ENCODE results near the gene MSL3. TPM values are rescaled to one million over a fixed set of nuclear protein-coding genes. Genes with fewer than 3 reads are reported as not detected.

The MSL3 gene
- polyA plus RNA-seq, 1 donor (not counting 4 experiments of a cell fraction or from before 2014, with no cell fraction given), result 30.7 TPM

DNA sequence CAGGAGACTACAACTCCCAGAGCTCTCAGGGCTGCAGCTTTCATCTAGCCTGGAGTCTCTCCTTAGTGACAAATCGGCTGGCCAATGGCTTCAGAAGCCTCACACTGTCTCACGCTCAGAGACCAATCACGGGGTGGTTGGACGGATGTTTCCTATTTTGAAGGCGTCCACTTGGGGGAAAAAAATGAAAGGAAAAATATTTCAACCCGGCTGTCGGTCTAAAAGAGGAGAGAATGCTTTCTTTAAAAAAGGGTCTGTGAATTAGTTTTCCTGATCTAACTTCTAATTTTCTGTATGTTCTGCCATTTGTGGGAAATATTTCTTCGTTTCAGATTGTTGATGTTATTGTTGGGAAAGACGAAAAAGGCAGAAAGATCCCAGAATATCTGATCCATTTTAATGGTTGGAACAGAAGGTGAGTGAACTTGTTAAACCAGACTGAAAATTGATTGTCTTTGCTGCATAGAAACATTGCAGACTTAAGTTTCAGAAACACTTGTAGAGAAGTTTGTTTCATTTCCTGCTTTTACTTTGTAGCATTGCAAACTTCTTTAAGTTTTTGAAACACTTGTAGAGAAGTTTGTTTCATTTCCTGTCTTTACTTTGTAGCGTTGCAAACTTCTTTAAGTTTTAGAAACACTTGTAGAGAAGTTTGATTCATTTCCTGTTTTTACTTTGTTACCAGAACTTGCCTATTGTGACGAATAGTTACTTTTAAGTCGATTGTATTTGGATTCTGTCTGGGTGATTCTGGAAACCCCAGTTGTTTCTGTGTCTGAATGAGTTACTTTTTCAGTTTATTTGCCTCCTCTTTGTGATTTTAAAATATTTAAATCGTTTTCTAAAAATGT lies 1.6 kb downstream of the MSL3 start:
- DNase-seq (ENCODE audit: low read depth, low spot score) (peak; percentile 25), FAIRE-seq (peak; percentile 76)
- H3K36me3 ChIP-seq (ENCODE audit: control insufficient read depth in 2 of 2, extremely low read depth in 1 of 2, insufficient read depth in 2 of 2, low read length in 2 of 2), result peaks cover 1 to 3% of the 10 kb centered on the region in 2 experiments
- H4K20me1 ChIP-seq (ENCODE audit: control insufficient read depth, extremely low read depth, insufficient read depth, low read length), result no peaks in the 10 kb centered on the region
- peak overlapping the region; percentile 77 for H3K4me2 ChIP-seq (ENCODE audit: control insufficient read depth, extremely low read depth, insufficient read depth, low read depth, low read length)
- no peaks in the 10 kb centered on the region for H3K9me3 ChIP-seq (ENCODE audit: control insufficient read depth, low read depth, low read length)
- no peaks in the 10 kb centered on the region for H3K27me3 ChIP-seq (ENCODE audit: control insufficient read depth, extremely low read depth, insufficient read depth, low read length)
- H3K4me1 ChIP-seq (ENCODE audit: control insufficient read depth, extremely low read depth, insufficient read depth, low read length), result peaks cover 5% of the 10 kb centered on the region
- peak overlapping the region; percentile 91 for H3K9ac ChIP-seq (ENCODE audit: control insufficient read depth, extremely low read depth, insufficient read depth, low read length)
- H3K79me2 ChIP-seq (ENCODE audit: control insufficient read depth, insufficient read depth, low read length), result no peaks in the 10 kb centered on the region
- H3K9me1 ChIP-seq (ENCODE audit: control insufficient read depth, extremely low read depth, insufficient read depth, low read length), result no peaks in the 10 kb centered on the region
- TF ChIP-seq EZH2 (IDR thresholded peaks at IDR 0.05; ENCODE audit: low read length) (no peak), CTCF (optimal IDR thresholded peaks at IDR 0.05 in 1 of 3, IDR thresholded peaks at IDR 0.05 in 1 of 3, conservative IDR thresholded peaks at IDR 0.05 in 1 of 3; ENCODE audit: extremely low read depth in 1 of 3, insufficient read depth in 2 of 3, low read length in 3 of 3) (no peak)
- H2AFZ ChIP-seq (ENCODE audit: control insufficient read depth, low read length), result peak overlapping the region; percentile 38
- dilution Hi-C loops (cut with MboI; ENCODE audit: extremely low pct_ligation_motif_present, low sequenced_read_pairs), result no loop called here
- peak overlapping the region; percentile 58 to 80 (median 75) for H3K4me3 ChIP-seq (ENCODE audit: control insufficient read depth in 2 of 3, extremely low read depth in 1 of 3, insufficient read depth in 2 of 3, low read depth in 1 of 3, low read length in 3 of 3)
- peak overlapping the region; percentile 62 for H3K27ac ChIP-seq (ENCODE audit: control insufficient read depth, insufficient read depth, low read length)

DNA sequence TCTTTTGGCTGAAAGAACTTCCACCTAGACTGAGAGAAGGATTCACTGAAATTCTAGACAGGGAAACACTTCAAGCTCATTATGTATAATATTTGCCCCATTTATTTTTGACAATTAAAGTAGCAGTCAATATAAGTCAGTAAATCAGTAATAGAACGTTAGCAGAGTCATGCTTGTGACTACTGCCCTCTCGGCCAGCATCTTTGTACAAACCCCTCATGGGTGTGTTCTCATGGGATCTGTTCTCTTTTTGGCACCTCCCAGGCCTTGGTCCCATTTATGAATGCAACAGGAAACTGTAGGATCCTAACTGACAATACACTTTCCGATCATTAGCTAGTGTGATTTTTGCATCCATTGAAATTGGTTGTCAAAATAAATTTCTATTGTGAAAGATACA lies 2.9 kb downstream of the MSL3 start:
- no peak overlapping the region for H3K9ac ChIP-seq (ENCODE audit: control insufficient read depth, extremely low read depth, insufficient read depth, low read length)
- no peaks in the 10 kb centered on the region for H4K20me1 ChIP-seq (ENCODE audit: control insufficient read depth, extremely low read depth, insufficient read depth, low read length)
- no peak overlapping the region for H3K4me3 ChIP-seq (ENCODE audit: control insufficient read depth in 2 of 3, extremely low read depth in 1 of 3, insufficient read depth in 2 of 3, low read depth in 1 of 3, low read length in 3 of 3)
- H3K79me2 ChIP-seq (ENCODE audit: control insufficient read depth, insufficient read depth, low read length), result no peaks in the 10 kb centered on the region
- TF ChIP-seq EZH2 (IDR thresholded peaks at IDR 0.05; ENCODE audit: low read length), result no peak
- no peak for TF ChIP-seq CTCF (optimal IDR thresholded peaks at IDR 0.05 in 1 of 3, IDR thresholded peaks at IDR 0.05 in 1 of 3, conservative IDR thresholded peaks at IDR 0.05 in 1 of 3; ENCODE audit: extremely low read depth in 1 of 3, insufficient read depth in 2 of 3, low read length in 3 of 3)
- no peak overlapping the region for H2AFZ ChIP-seq (ENCODE audit: control insufficient read depth, low read length)
- dilution Hi-C loops (cut with MboI; ENCODE audit: extremely low pct_ligation_motif_present, low sequenced_read_pairs), result no loop called here
- H3K9me3 ChIP-seq (ENCODE audit: control insufficient read depth, low read depth, low read length), result no peaks in the 10 kb centered on the region
- no peaks in the 10 kb centered on the region for H3K9me1 ChIP-seq (ENCODE audit: control insufficient read depth, extremely low read depth, insufficient read depth, low read length)
- DNase-seq (ENCODE audit: low read depth, low spot score) (no peak), FAIRE-seq (no peak)
- H3K27ac ChIP-seq (ENCODE audit: control insufficient read depth, insufficient read depth, low read length), result no peak overlapping the region
- H3K36me3 ChIP-seq (ENCODE audit: control insufficient read depth in 2 of 2, extremely low read depth in 1 of 2, insufficient read depth in 2 of 2, low read length in 2 of 2), result peaks cover 1 to 3% of the 10 kb centered on the region in 2 experiments
- no peak overlapping the region for H3K4me2 ChIP-seq (ENCODE audit: control insufficient read depth, extremely low read depth, insufficient read depth, low read depth, low read length)
- no peaks in the 10 kb centered on the region for H3K27me3 ChIP-seq (ENCODE audit: control insufficient read depth, extremely low read depth, insufficient read depth, low read length)
- peaks cover 5% of the 10 kb centered on the region for H3K4me1 ChIP-seq (ENCODE audit: control insufficient read depth, extremely low read depth, insufficient read depth, low read length)

Data from keratinocyte (primary cell).